Upper lobe of right lung (tissue), 1 donor: ENCODE measurements around the gene NRP2. TPM values are rescaled to one million over a fixed set of nuclear protein-coding genes. Genes with fewer than 3 reads are reported as not detected.

ENCODE experiments used
- ATAC-seq: fragments of 200-7000 bp; cut with Tn5 transposase; one replicate; pipeline ENCODE4 v1.9.1; 2020; ENCODE audit warnings: mild to moderate bottlenecking, moderate library complexity
- DNase-seq: peaks from one replicate; pipeline ENCODE4 v3.0.0-alpha.2; 2020
- H3K27ac ChIP-seq: fragments of 200-600 bp; one replicate; pipeline ENCODE4 v1.8.0; 2022
- H3K27me3 ChIP-seq: fragments of 200-600 bp; one replicate; pipeline ENCODE4 v1.8.0; 2022; ENCODE audit warnings: mild to moderate bottlenecking
- H3K36me3 ChIP-seq: fragments of 200-600 bp; one replicate; pipeline ENCODE4 v1.8.0; 2022
- H3K4me1 ChIP-seq: fragments of 200-600 bp; one replicate; pipeline ENCODE4 v1.8.0; 2022
- H3K4me3 ChIP-seq: fragments of 200-600 bp; one replicate; pipeline ENCODE4 v1.8.0; 2022; ENCODE audit warnings: mild to moderate bottlenecking
- H3K9me3 ChIP-seq: fragments of 200-600 bp; one replicate; pipeline ENCODE4 v1.8.0; 2022
- CTCF ChIP-seq: fragments of 200-600 bp; IDR thresholded peaks from one replicate; pipeline ENCODE4 v1.8.0; 2022; ENCODE audit warnings: antibody characterized with exemption
- intact Hi-C: fragments of 100-400 bp; cut with DNase I; formaldehyde crosslinking; loops from one replicate; pipeline ENCODE4 v1.11.0; 2022
- total RNA-seq: library from RNA; stranded (reverse); fragmentation: NEBNext Ultra II Directional; extraction: Animal tissue kit (Norgen Biotek cat#: 25700); gene quantifications from one replicate; pipeline ENCODE4 v1.2.1, GENCODE V29; 2021
- donor health status: DM: no; HTN: yes; CAD: no; lungs with severe emphysema.

The NRP2 gene
- total RNA-seq, 1 donor from 2014 or later = 75.3 TPM

GRCh38 chr2:205759257-205759656, 77.0 kb downstream of the NRP2 start:
- no peak for TF ChIP-seq CTCF
- no peaks in the 10 kb centered on the region for H3K27me3 ChIP-seq
- H3K27ac ChIP-seq = no peak overlapping the region
- ATAC-seq (no peak), DNase-seq (no peak)
- H3K4me3 ChIP-seq = no peak overlapping the region
- intact Hi-C loops = no loop called here
- peaks cover 37% of the 10 kb centered on the region for H3K36me3 ChIP-seq
- peaks cover 27% of the 10 kb centered on the region for H3K4me1 ChIP-seq
- no peaks in the 10 kb centered on the region for H3K9me3 ChIP-seq

- DNase-seq (no peak), ATAC-seq (no peak)
- H3K9me3 ChIP-seq = no peaks in the 10 kb centered on the region
- H3K36me3 ChIP-seq = peaks cover 32% of the 10 kb centered on the region
- no peaks in the 10 kb centered on the region for H3K27me3 ChIP-seq
- H3K4me3 ChIP-seq = no peak overlapping the region
- intact Hi-C loops = no loop called here
- peaks cover 26% of the 10 kb centered on the region for H3K4me1 ChIP-seq
- no peak overlapping the region for H3K27ac ChIP-seq
- TF ChIP-seq CTCF = no peak
Measured at GRCh38 chr2:205759732-205760131, 77.4 kb downstream of the NRP2 start.

- Histone ChIP-seq H3K4me1 (peaks cover 22% of the 10 kb centered on the region), H3K36me3 (peaks cover 31% of the 10 kb centered on the region), H3K27ac (no peak overlapping the region), H3K27me3 (no peaks in the 10 kb centered on the region), H3K9me3 (no peaks in the 10 kb centered on the region), H3K4me3 (no peak overlapping the region)
- ATAC-seq (no peak), DNase-seq (no peak)
- intact Hi-C loops = no loop called here
- no peak for TF ChIP-seq CTCF
Measured at GRCh38 chr2:205760157-205760556, 77.9 kb downstream of the NRP2 start.

GRCh38 chr2:205761421-205761820, 79.1 kb downstream of the NRP2 start:
- ATAC-seq = no peak
- H3K4me1 ChIP-seq = peaks cover 17% of the 10 kb centered on the region
- DNase-seq = no peak
- H3K4me3 ChIP-seq = no peak overlapping the region
- H3K27me3 ChIP-seq = no peaks in the 10 kb centered on the region
- no peak for TF ChIP-seq CTCF
- H3K36me3 ChIP-seq = peaks cover 40% of the 10 kb centered on the region
- H3K27ac ChIP-seq = no peak overlapping the region
- no peaks in the 10 kb centered on the region for H3K9me3 ChIP-seq
- intact Hi-C loops = no loop called here

- Histone ChIP-seq H3K27ac (peak overlapping the region; percentile 36), H3K4me1 (peaks cover 16% of the 10 kb centered on the region), H3K9me3 (no peaks in the 10 kb centered on the region), H3K4me3 (no peak overlapping the region), H3K27me3 (no peaks in the 10 kb centered on the region), H3K36me3 (peaks cover 47% of the 10 kb centered on the region)
- intact Hi-C loops = no loop called here
- no peak for TF ChIP-seq CTCF
- DNase-seq (no peak), ATAC-seq (no peak)
Measured at GRCh38 chr2:205762881-205763280, 80.6 kb downstream of the NRP2 start.

- intact Hi-C loops = no loop called here
- peak; percentile 50 for ATAC-seq
Measured at GRCh38 chr2:205763708-205764211, 81.5 kb downstream of the NRP2 start.

More at GRCh38 chr2:205763708-205764211, 81.5 kb downstream of the NRP2 start:
- H3K4me3 ChIP-seq = no peak overlapping the region
- TF ChIP-seq CTCF = peak; percentile 45
- peak; percentile 74 for DNase-seq
- no peaks in the 10 kb centered on the region for H3K27me3 ChIP-seq
- H3K9me3 ChIP-seq = no peaks in the 10 kb centered on the region
- H3K27ac ChIP-seq = peak overlapping the region; percentile 36
- H3K36me3 ChIP-seq = peaks cover 44% of the 10 kb centered on the region
- peaks cover 18% of the 10 kb centered on the region for H3K4me1 ChIP-seq
